Mesenchymal stem cell (in vitro differentiated cells and primary cell): ENCODE results near the gene ACAN.

Source experiments
- DNase-seq: peaks from one replicate; pipeline ENCODE4 v3.0.0-alpha.2; 2013
- H2AFZ ChIP-seq: one replicate; pipeline ENCODE4 v1.6.1; 2013; ENCODE audit warnings: low read depth, mild to moderate bottlenecking, control low read depth, inconsistent platforms, low read length, moderate library complexity
- H2AK5ac ChIP-seq: 2 replicates; pipeline ENCODE4 v1.6.1; 2013; ENCODE audit warnings: low read length, moderate library complexity, mild to moderate bottlenecking, inconsistent platforms; ENCODE audit not compliant: severe bottlenecking
- H2BK120ac ChIP-seq: one replicate; pipeline ENCODE4 v1.6.1; 2013; ENCODE audit warnings: low read depth, mild to moderate bottlenecking, inconsistent platforms, low read length, moderate library complexity
- H2BK12ac ChIP-seq, 2 experiments: one replicate each; pipeline ENCODE4 v1.6.1; 2013; ENCODE audit warnings: inconsistent platforms in 2 of 2, low read length in 2 of 2, mild to moderate bottlenecking in 2 of 2, moderate library complexity in 2 of 2, control low read depth in 1 of 2
- H2BK15ac ChIP-seq: one replicate; pipeline ENCODE4 v1.6.1; 2013; ENCODE audit warnings: mild to moderate bottlenecking, low read depth, inconsistent platforms; ENCODE audit not compliant: poor library complexity, severe bottlenecking
- H2BK5ac ChIP-seq: 2 replicates; pipeline ENCODE4 v1.6.1; 2013; ENCODE audit warnings: low read depth, mild to moderate bottlenecking, low read length, control low read depth, inconsistent platforms; ENCODE audit not compliant: poor library complexity, severe bottlenecking
- H3K14ac ChIP-seq, 2 experiments: one replicate each; pipeline ENCODE4 v1.6.1; 2013; ENCODE audit warnings: inconsistent platforms in 2 of 2, low read length in 2 of 2, control low read depth in 1 of 2, mild to moderate bottlenecking in 1 of 2, moderate library complexity in 1 of 2
- H3K18ac ChIP-seq, 2 experiments: one replicate each; pipeline ENCODE4 v1.6.1; 2013; ENCODE audit warnings: inconsistent platforms in 2 of 2, low read length in 2 of 2, control low read depth in 1 of 2, low read depth in 1 of 2, mild to moderate bottlenecking in 1 of 2
- H3K23ac ChIP-seq, 2 experiments: one replicate each; pipeline ENCODE4 v1.6.1; 2013; ENCODE audit warnings: inconsistent platforms in 2 of 2, low read length in 2 of 2, mild to moderate bottlenecking in 2 of 2, moderate library complexity in 2 of 2, control low read depth in 1 of 2
- H3K27ac ChIP-seq: 2 replicates; pipeline ENCODE4 v1.5.1; 2013; ENCODE audit warnings: mild to moderate bottlenecking, moderate library complexity, low read length, control low read depth, inconsistent platforms; ENCODE audit not compliant: poor library complexity, severe bottlenecking
- H3K27me3 ChIP-seq, 2 experiments: 2 replicates each; pipeline versions ENCODE4 v1.6.1 to v1.7.0; 2013; ENCODE audit warnings: low read length in 2 of 2, mild to moderate bottlenecking in 2 of 2, moderate library complexity in 2 of 2, control low read depth in 1 of 2, inconsistent platforms in 1 of 2; ENCODE audit not compliant: control insufficient read depth in 1 of 2, insufficient read depth in 1 of 2
- H3K36me3 ChIP-seq, 2 experiments: 2 replicates each; pipeline versions ENCODE4 v1.6.1 to v1.7.0; 2013; ENCODE audit warnings: low read length in 2 of 2, control low read depth in 1 of 2, inconsistent platforms in 1 of 2, low read depth in 1 of 2, mild to moderate bottlenecking in 1 of 2; ENCODE audit not compliant: insufficient read depth in 2 of 2, control insufficient read depth in 1 of 2
- H3K4ac ChIP-seq, 2 experiments: one replicate each; pipeline ENCODE4 v1.6.1; 2013; ENCODE audit warnings: inconsistent platforms in 2 of 2, low read length in 2 of 2, mild to moderate bottlenecking in 2 of 2, moderate library complexity in 2 of 2, control low read depth in 1 of 2, low read depth in 1 of 2
- H3K4me1 ChIP-seq: 2 replicates; pipeline ENCODE4 v1.6.1; 2013; ENCODE audit warnings: low read depth, low read length, control low read depth; ENCODE audit not compliant: control insufficient read depth, insufficient read depth
- H3K4me2 ChIP-seq: 2 replicates; pipeline ENCODE4 v1.6.1; 2013; ENCODE audit warnings: low read length, mild to moderate bottlenecking, inconsistent platforms; ENCODE audit not compliant: poor library complexity, severe bottlenecking
- H3K4me3 ChIP-seq, 2 experiments: 2 replicates each; pipeline versions ENCODE4 v1.5.1 to v1.7.0; 2013; ENCODE audit warnings: low read length in 2 of 2, mild to moderate bottlenecking in 2 of 2, control low read depth in 1 of 2, low read depth in 1 of 2; ENCODE audit not compliant: insufficient read depth in 1 of 2
- H3K79me1 ChIP-seq: replicated peaks from 2 replicates; pipeline ENCODE4 v1.6.1; 2013; ENCODE audit warnings: mild to moderate bottlenecking, control low read depth, low read length, inconsistent platforms; ENCODE audit not compliant: poor library complexity, severe bottlenecking
- H3K9ac ChIP-seq: 2 replicates; pipeline ENCODE4 v1.7.0; 2013; ENCODE audit warnings: mild to moderate bottlenecking, low read length, moderate library complexity
- H3K9me3 ChIP-seq: 2 replicates; pipeline ENCODE4 v1.7.0; 2013; ENCODE audit warnings: mild to moderate bottlenecking, low read length; ENCODE audit not compliant: control insufficient read depth
- H4K8ac ChIP-seq: one replicate; pipeline ENCODE4 v1.6.1; 2013; ENCODE audit warnings: inconsistent platforms, mild to moderate bottlenecking, low read length, moderate library complexity
- H4K91ac ChIP-seq: one replicate; pipeline ENCODE4 v1.6.1; 2013; ENCODE audit warnings: mild to moderate bottlenecking, low read length, inconsistent platforms
- WGBS: methylation state at CpG from one replicate; pipeline ENCODE4 v1.1.7; 2013; ENCODE audit warnings: mixed read lengths; 5-methylcytosine and 5-hydroxymethylcytosine counted together

ACAN gene

GRCh38 chr15:88821993-88822392 lies 18.8 kb downstream of the ACAN start:
- H3K14ac ChIP-seq: no peak overlapping the region
- no peak overlapping the region for H2BK5ac ChIP-seq
- H3K4me2 ChIP-seq: no peak overlapping the region
- H2BK15ac ChIP-seq: no peak overlapping the region
- no peaks in the 10 kb centered on the region for H3K79me1 ChIP-seq
- H3K27me3 ChIP-seq: peaks cover 11 to 69% of the 10 kb centered on the region in 2 experiments
- H3K27ac ChIP-seq: no peak overlapping the region
- H3K4me3 ChIP-seq: no peak overlapping the region
- H3K36me3 ChIP-seq: no peaks in the 10 kb centered on the region
- no peak overlapping the region for H2BK12ac ChIP-seq
- H3K23ac ChIP-seq: no peak overlapping the region
- H2AK5ac ChIP-seq: no peak overlapping the region
- H3K4me1 ChIP-seq: no peaks in the 10 kb centered on the region
- H3K9me3 ChIP-seq: no peaks in the 10 kb centered on the region
- no peak for DNase-seq
- H4K8ac ChIP-seq: no peak overlapping the region
- H2AFZ ChIP-seq: no peak overlapping the region
- H3K9ac ChIP-seq: no peak overlapping the region
- WGBS: 56% methylated on average over 4 of the region's 5 CpGs
- H3K18ac ChIP-seq: no peak overlapping the region
- H3K4ac ChIP-seq: no peak overlapping the region
- H4K91ac ChIP-seq: no peak overlapping the region
- H2BK120ac ChIP-seq: no peak overlapping the region

- peaks cover 25 to 40% of the 10 kb centered on the region in 2 experiments for H3K27me3 ChIP-seq
- no peak overlapping the region for H3K4me3 ChIP-seq
- 79% methylated on average over 5 of the region's 5 CpGs for WGBS
- no peak overlapping the region for H3K14ac ChIP-seq
- H2BK120ac ChIP-seq: no peak overlapping the region
- no peaks in the 10 kb centered on the region for H3K79me1 ChIP-seq
- H2BK5ac ChIP-seq: no peak overlapping the region
- DNase-seq: no peak
- no peaks in the 10 kb centered on the region for H3K4me1 ChIP-seq
- H3K4ac ChIP-seq: no peak overlapping the region
- H4K91ac ChIP-seq: no peak overlapping the region
- no peak overlapping the region for H3K18ac ChIP-seq
- H4K8ac ChIP-seq: no peak overlapping the region
- no peak overlapping the region for H3K27ac ChIP-seq
- no peak overlapping the region for H2BK12ac ChIP-seq
- no peak overlapping the region for H2AFZ ChIP-seq
- H3K9me3 ChIP-seq: no peaks in the 10 kb centered on the region
- no peak overlapping the region for H3K9ac ChIP-seq
- no peak overlapping the region for H3K4me2 ChIP-seq
- no peak overlapping the region for H2AK5ac ChIP-seq
- H3K23ac ChIP-seq: no peak overlapping the region
- H2BK15ac ChIP-seq: no peak overlapping the region
- H3K36me3 ChIP-seq: no peaks in the 10 kb centered on the region
Measured at GRCh38 chr15:88828791-88829190, 25.6 kb downstream of the ACAN start.

GRCh38 chr15:88830016-88830415 lies 26.8 kb downstream of the ACAN start:
- H3K79me1 ChIP-seq: no peaks in the 10 kb centered on the region
- no peak overlapping the region for H2AK5ac ChIP-seq
- no peak overlapping the region for H2BK120ac ChIP-seq
- no peak overlapping the region for H2BK12ac ChIP-seq
- no peak overlapping the region for H4K91ac ChIP-seq
- no peak overlapping the region for H3K18ac ChIP-seq
- no peak overlapping the region for H2BK15ac ChIP-seq
- DNase-seq: no peak
- no peak overlapping the region for H3K4me3 ChIP-seq
- no peak overlapping the region for H3K14ac ChIP-seq
- H2AFZ ChIP-seq: no peak overlapping the region
- H3K27ac ChIP-seq: no peak overlapping the region
- no peaks in the 10 kb centered on the region for H3K36me3 ChIP-seq
- no peak overlapping the region for H3K9ac ChIP-seq
- no peak overlapping the region for H3K23ac ChIP-seq
- no peak overlapping the region for H4K8ac ChIP-seq
- no peak overlapping the region for H3K4ac ChIP-seq
- 49% methylated on average over 5 of the region's 5 CpGs for WGBS
- H3K9me3 ChIP-seq: no peaks in the 10 kb centered on the region
- no peak overlapping the region for H3K4me2 ChIP-seq
- H3K4me1 ChIP-seq: no peaks in the 10 kb centered on the region
- peaks cover 23 to 36% of the 10 kb centered on the region in 2 experiments for H3K27me3 ChIP-seq
- no peak overlapping the region for H2BK5ac ChIP-seq

GRCh38 chr15:88832820-88833730 lies 29.8 kb downstream of the ACAN start:
- no peak overlapping the region for H4K8ac ChIP-seq
- H3K4me3 ChIP-seq: peak overlapping the region in 1 of 2 experiments; percentile 14
- H2BK5ac ChIP-seq: no peak overlapping the region
- no peak overlapping the region for H2BK15ac ChIP-seq
- peaks cover 9 to 14% of the 10 kb centered on the region in 2 experiments for H3K27me3 ChIP-seq
- no peak overlapping the region for H2AFZ ChIP-seq
- no peak overlapping the region for H4K91ac ChIP-seq
- H3K4ac ChIP-seq: no peak overlapping the region
- 78% methylated on average over 12 of the region's 12 CpGs for WGBS
- H2AK5ac ChIP-seq: no peak overlapping the region
- no peak overlapping the region for H3K9ac ChIP-seq
- no peak overlapping the region for H3K23ac ChIP-seq
- H3K4me1 ChIP-seq: no peaks in the 10 kb centered on the region
- H3K9me3 ChIP-seq: no peaks in the 10 kb centered on the region
- H3K4me2 ChIP-seq: no peak overlapping the region
- no peaks in the 10 kb centered on the region for H3K36me3 ChIP-seq
- H3K79me1 ChIP-seq: no peaks in the 10 kb centered on the region
- DNase-seq: no peak
- H2BK12ac ChIP-seq: no peak overlapping the region
- H2BK120ac ChIP-seq: no peak overlapping the region
- H3K27ac ChIP-seq: no peak overlapping the region
- no peak overlapping the region for H3K14ac ChIP-seq
- no peak overlapping the region for H3K18ac ChIP-seq
